ENCODE data around the gene SMC5. TPM values are rescaled to one million over a fixed set of nuclear protein-coding genes. Genes with fewer than 3 reads are reported as not detected.
A peak's percentile ranks its signal among the peaks of the same experiment; 100 is the strongest.

Gene SMC5
- total and polyA plus RNA-seq, 2 of the 8 experiments (the other 6 are each of a cell fraction or from before 2014, with no cell fraction given) = 4.5 to 22.6 TPM

DNA sequence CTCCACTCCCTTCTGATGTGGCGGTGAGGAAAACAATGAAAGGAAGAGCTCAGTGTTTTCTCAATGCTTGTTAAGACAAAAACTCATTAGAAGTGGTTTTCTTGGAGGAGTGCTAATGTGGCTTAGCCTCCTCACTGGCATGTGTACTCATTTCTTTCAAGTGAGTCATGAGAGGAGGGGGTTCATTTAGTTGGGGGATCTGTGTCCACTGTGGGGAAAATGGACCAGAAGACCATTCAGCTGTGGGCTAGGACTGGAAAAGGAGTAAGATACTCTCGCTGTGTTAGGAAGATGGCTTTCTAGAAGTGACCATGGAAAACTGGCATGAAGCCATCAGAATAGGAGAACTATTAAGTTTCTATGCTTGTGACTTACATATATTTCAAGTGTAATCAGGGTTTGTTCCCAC, 132.2 kb downstream of the SMC5 start:
- POLR2A ChIA-PET (ENCODE audit: partially characterized antibody) = interaction anchor here (1.0 kb wide), 1 partner anchor 18 kb away, joined by 4 read pairs; no protein-coding TSS in a partner anchor
- no peaks in the 10 kb centered on the region for H4K20me1 ChIP-seq (replicated peaks in 1 of 2; ENCODE audit: control insufficient read depth in 1 of 2, insufficient read depth in 2 of 2, low read length in 2 of 2)
- TF ChIP-seq ASH2L (IDR thresholded peaks at IDR 0.05; ENCODE audit: low read length) = no peak

More for the DNA sequence above, 132.2 kb downstream of the SMC5 start:
- no peaks in the 10 kb centered on the region for H3K27me3 ChIP-seq (replicated peaks in 1 of 4; ENCODE audit: control insufficient read depth in 3 of 4, extremely low read depth in 1 of 4, insufficient read depth in 3 of 4, low read length in 3 of 4)
- no peak overlapping the region for H2BK20ac ChIP-seq (ENCODE audit: low read length)
- no peak overlapping the region for H3K9ac ChIP-seq (replicated peaks in 1 of 4; ENCODE audit: extremely low read depth in 1 of 4, low read depth in 3 of 4, low read length in 3 of 4)
- no peaks in the 10 kb centered on the region for H3K36me3 ChIP-seq (ENCODE audit: control insufficient read depth in 2 of 4, insufficient read depth in 4 of 4, low read length in 3 of 4)
- DNase-seq (ENCODE audit: low read depth in 1 of 2, low spot score in 2 of 2) (no peak), FAIRE-seq (no peak)
- H3K56ac ChIP-seq (replicated peaks; ENCODE audit: insufficient read length, low read depth, low read length) = no peak overlapping the region
- CTCF ChIA-PET (ENCODE audit: partially characterized antibody) = interaction anchor here (0.7 to 3.4 kb wide), 11 partner anchors 10 to 212 kb away, joined by 3 to 18 read pairs (median 4); no protein-coding TSS in a partner anchor
- H2BK15ac ChIP-seq (ENCODE audit: low read length) = peak overlapping the region; percentile 29; the same call in 1 of the 2 replicates
- WGBS, 2 experiments (ENCODE audit: extremely low coverage in 1 of 2, insufficient coverage in 1 of 2, insufficient read length in 1 of 2, insufficient replicate concordance in 2 of 2, low coverage in 1 of 2, low lambda C conversion rate in 2 of 2, missing lambda C conversion rate in 1 of 2) = 82% methylated on average over 2 of the region's 2 CpGs; no CpG with 5 or more reads in 1 of the 2 experiments
- H2AK5ac ChIP-seq (ENCODE audit: low read depth, low read length) = no peak overlapping the region
- H3K23ac ChIP-seq (ENCODE audit: insufficient read length) = no peak overlapping the region
- H3K14ac ChIP-seq (ENCODE audit: insufficient read length) = no peak overlapping the region
- H3K79me2 ChIP-seq (ENCODE audit: control insufficient read depth in 1 of 2, insufficient read depth in 2 of 2, low read length in 2 of 2) = no peaks in the 10 kb centered on the region
- no peak overlapping the region for H3K18ac ChIP-seq (ENCODE audit: extremely low read depth, low read length)
- no peak overlapping the region for H3K4me2 ChIP-seq (ENCODE audit: insufficient read depth in 1 of 2, low read depth in 2 of 2, low read length in 2 of 2)
- H2BK5ac ChIP-seq (ENCODE audit: low read depth, low read length) = no peak overlapping the region
- H3K4ac ChIP-seq (replicated peaks; ENCODE audit: insufficient read length, low read depth, low read length) = no peak overlapping the region
- H3K9me3 ChIP-seq (ENCODE audit: insufficient read depth in 2 of 2, low read depth in 1 of 2, low read length in 1 of 2) = no peaks in the 10 kb centered on the region
- H2AFZ ChIP-seq (ENCODE audit: low read length) = no peak overlapping the region
- H3K79me1 ChIP-seq (ENCODE audit: low read depth, low read length) = no peaks in the 10 kb centered on the region
- no peak overlapping the region for H4K5ac ChIP-seq (ENCODE audit: insufficient read length, low read depth, low read length)
- H4K8ac ChIP-seq (ENCODE audit: extremely low read depth, insufficient read depth, low read length) = no peak overlapping the region
- H2BK120ac ChIP-seq (replicated peaks; ENCODE audit: low read depth, low read length) = no peak overlapping the region
- H3K27ac ChIP-seq (ENCODE audit: low read depth, low read length) = no peak overlapping the region
- H4K91ac ChIP-seq (replicated peaks; ENCODE audit: insufficient read length, low read length) = no peak overlapping the region
- no peak overlapping the region for H3K4me3 ChIP-seq (ENCODE audit: extremely low read depth in 1 of 4, insufficient read depth in 2 of 4, low read depth in 3 of 4, low read length in 4 of 4)
- H3K4me1 ChIP-seq (replicated peaks in 1 of 4; ENCODE audit: control insufficient read depth in 3 of 4, insufficient read depth in 4 of 4, low read length in 3 of 4) = peaks cover 0 to 5% (median 0%) of the 10 kb centered on the region in 4 experiments; a peak in 2 of 7 replicates
- H2BK12ac ChIP-seq (ENCODE audit: low read depth, low read length) = no peak overlapping the region
- no peaks in the 10 kb centered on the region for H3K23me2 ChIP-seq (ENCODE audit: low read depth, low read length)
